CD14-positive monocyte (primary cell): ENCODE results near the gene ZNF771. TPM values are rescaled to one million over a fixed set of nuclear protein-coding genes. Genes with fewer than 3 reads are reported as not detected.

Experiments used
- DNase-seq, 3 donors: peaks; one replicate each; pipeline ENCODE4 v3.0.0-alpha.2; 2011 to 2022
- H2AFZ ChIP-seq: 2 replicates; pipeline ENCODE4 v1.6.0; 2012; ENCODE audit warnings: mild to moderate bottlenecking, low read depth, low read length, inconsistent platforms; ENCODE audit not compliant: insufficient read depth, poor library complexity, severe bottlenecking
- H3K27ac ChIP-seq, 2 donors: 1 replicate in 1 of 2; 2 replicates in 1 of 2; pipeline ENCODE4 v1.5.1; 2012 to 2013; ENCODE audit warnings: low read length in 2 of 2, control low read depth in 1 of 2, inconsistent platforms in 1 of 2, low read depth in 1 of 2, mild to moderate bottlenecking in 1 of 2
- H3K27me3 ChIP-seq, 2 donors: one replicate each; pipeline versions ENCODE4 v1.6.0 to v1.6.1; 2011 to 2013; ENCODE audit warnings: low read length in 2 of 2; ENCODE audit not compliant: control insufficient read depth in 2 of 2, insufficient read depth in 2 of 2
- H3K36me3 ChIP-seq, 2 donors: replicated peaks in 1 of 2; 1 replicate in 1 of 2; 2 replicates in 1 of 2; pipeline versions ENCODE4 v1.5.1 to v1.6.1; 2012 to 2013; ENCODE audit warnings: low read length in 2 of 2, control low read depth in 1 of 2, inconsistent platforms in 1 of 2, mild to moderate bottlenecking in 1 of 2; ENCODE audit not compliant: insufficient read depth in 2 of 2, control insufficient read depth in 1 of 2
- H3K4me1 ChIP-seq, 2 donors: 1 replicate in 1 of 2; 2 replicates in 1 of 2; pipeline versions ENCODE4 v1.5.1 to v1.6.1; 2012 to 2013; ENCODE audit warnings: low read length in 2 of 2, control low read depth in 1 of 2, inconsistent platforms in 1 of 2, mild to moderate bottlenecking in 1 of 2, moderate library complexity in 1 of 2; ENCODE audit not compliant: insufficient read depth in 2 of 2, control insufficient read depth in 1 of 2
- H3K4me2 ChIP-seq: replicated peaks from 2 replicates; pipeline ENCODE3; 2012; ENCODE audit warnings: low read length, moderate library complexity, mild to moderate bottlenecking; ENCODE audit not compliant: poor library complexity, severe bottlenecking; ENCODE audit errors: extremely low read depth
- H3K4me3 ChIP-seq, 3 experiments: fragments of 200-600 bp in 1 of 3; sonication (generic) in 1 of 3; replicated peaks in 1 of 3; 1 replicate in 2 of 3; 2 replicates in 1 of 3; pipeline ENCODE4 v1.5.1; 2011 to 2013; ENCODE audit warnings: low read length in 3 of 3, mild to moderate bottlenecking in 3 of 3, control low read depth in 2 of 3, low read depth in 2 of 3, inconsistent platforms in 1 of 3, moderate library complexity in 1 of 3
- H3K79me2 ChIP-seq: 2 replicates; pipeline ENCODE4 v1.6.0; 2012; ENCODE audit warnings: mild to moderate bottlenecking, control low read depth, inconsistent platforms, low read length, moderate library complexity; ENCODE audit not compliant: insufficient read depth
- H3K9ac ChIP-seq: 2 replicates; pipeline ENCODE4 v1.6.0; 2017; ENCODE audit warnings: low read length, mild to moderate bottlenecking; ENCODE audit not compliant: insufficient read depth, poor library complexity, severe bottlenecking
- H3K9me3 ChIP-seq, 2 donors: replicated peaks in 1 of 2; 1 replicate in 1 of 2; 2 replicates in 1 of 2; pipeline versions ENCODE4 v1.5.1 to v1.6.1; 2012 to 2013; ENCODE audit warnings: low read length in 2 of 2, control low read depth in 1 of 2; ENCODE audit not compliant: control insufficient read depth in 1 of 2, insufficient read depth in 1 of 2
- H4K20me1 ChIP-seq: 2 replicates; pipeline ENCODE4 v1.6.0; 2012; ENCODE audit warnings: mild to moderate bottlenecking, low read length, control low read depth, moderate library complexity; ENCODE audit not compliant: insufficient read depth
- H3K27ac Mint-ChIP-seq, 7 donors: one replicate each; pipeline ENCODE4 v1.8.0; 2020; ENCODE audit warnings: mild to moderate bottlenecking in 7 of 7, mixed read lengths in 7 of 7, moderate library complexity in 6 of 7, inconsistent platforms in 2 of 7
- H3K27me3 Mint-ChIP-seq, 3 donors: one replicate each; pipeline ENCODE4 v1.8.0; 2021 to 2022; ENCODE audit warnings: low read depth in 3 of 3, mild to moderate bottlenecking in 3 of 3, mixed read lengths in 3 of 3, moderate library complexity in 3 of 3, inconsistent platforms in 1 of 3
- H3K36me3 Mint-ChIP-seq, 2 donors: one replicate each; pipeline ENCODE4 v1.8.0; 2020; ENCODE audit warnings: mixed read lengths in 2 of 2, inconsistent platforms in 1 of 2, mild to moderate bottlenecking in 1 of 2
- H3K4me1 Mint-ChIP-seq: one replicate; pipeline ENCODE4 v1.8.0; 2020; ENCODE audit warnings: mild to moderate bottlenecking, mixed read lengths
- H3K4me3 Mint-ChIP-seq, 2 donors: one replicate each; pipeline ENCODE4 v1.8.0; 2020; ENCODE audit warnings: mild to moderate bottlenecking in 2 of 2, mixed read lengths in 2 of 2, moderate library complexity in 1 of 2
- H3K9me3 Mint-ChIP-seq, 7 donors: one replicate each; pipeline ENCODE4 v1.8.0; 2020 to 2022; ENCODE audit warnings: mixed read lengths in 7 of 7, mild to moderate bottlenecking in 6 of 7, moderate library complexity in 6 of 7, inconsistent platforms in 2 of 7
- WGBS: methylation state at CpG from one replicate; pipeline ENCODE4 v1.1.5; 2013; ENCODE audit warnings: missing lambda C conversion rate; ENCODE audit not compliant: insufficient coverage; 5-methylcytosine and 5-hydroxymethylcytosine counted together
- intact Hi-C, 2 donors: fragments of 100-400 bp; cut with micrococcal nuclease; formaldehyde crosslinking; loops; one replicate each; pipeline versions ENCODE4 v1.15.0 to v1.15.1; 2023
- polyA plus RNA-seq, 3 donors: library from polyadenylated mRNA; depleted of rRNA in 1 of 3; unstranded in 2 of 3; stranded (reverse) in 1 of 3; fragments of 300-500 nt in 2 of 3; fragments of >200 nt in 1 of 3; fragmentation: Illumina TruSeq in 2 of 3; gene quantifications; 1 replicate in 2 of 3; 2 replicates in 1 of 3; pipeline ENCODE4 v1.2.3, GENCODE V29; 2012 to 2021
- TF ChIP-seq, protein P1 (sequence below): fragments of 200-600 bp; IDR thresholded peaks from one replicate; pipeline ENCODE4 v1.8.0; 2022; ENCODE audit warnings: antibody characterized with exemption, mild to moderate bottlenecking

ZNF771 gene
- polyA plus RNA-seq, 3 donors: 0.39 to 0.68 (median 0.51) TPM

- Histone ChIP-seq H3K27ac (no peak overlapping the region), H3K9me3 (no peaks in the 10 kb centered on the region), H4K20me1 (no peaks in the 10 kb centered on the region), H3K27me3 (peaks cover 0 to 3% of the 10 kb centered on the region in 2 donors), H3K36me3 (no peaks in the 10 kb centered on the region), H3K4me1 (peaks cover 15 to 23% of the 10 kb centered on the region in 2 donors), H3K9ac (no peak overlapping the region), H3K79me2 (peaks cover 7% of the 10 kb centered on the region), H2AFZ (no peak overlapping the region), H3K4me3 (no peak overlapping the region), H3K4me2 (no peak overlapping the region)
- intact Hi-C loops: no loop called here
- peaks cover 19% of the 10 kb centered on the region for H3K4me1 Mint-ChIP-seq
- TF ChIP-seq, protein P1, sequence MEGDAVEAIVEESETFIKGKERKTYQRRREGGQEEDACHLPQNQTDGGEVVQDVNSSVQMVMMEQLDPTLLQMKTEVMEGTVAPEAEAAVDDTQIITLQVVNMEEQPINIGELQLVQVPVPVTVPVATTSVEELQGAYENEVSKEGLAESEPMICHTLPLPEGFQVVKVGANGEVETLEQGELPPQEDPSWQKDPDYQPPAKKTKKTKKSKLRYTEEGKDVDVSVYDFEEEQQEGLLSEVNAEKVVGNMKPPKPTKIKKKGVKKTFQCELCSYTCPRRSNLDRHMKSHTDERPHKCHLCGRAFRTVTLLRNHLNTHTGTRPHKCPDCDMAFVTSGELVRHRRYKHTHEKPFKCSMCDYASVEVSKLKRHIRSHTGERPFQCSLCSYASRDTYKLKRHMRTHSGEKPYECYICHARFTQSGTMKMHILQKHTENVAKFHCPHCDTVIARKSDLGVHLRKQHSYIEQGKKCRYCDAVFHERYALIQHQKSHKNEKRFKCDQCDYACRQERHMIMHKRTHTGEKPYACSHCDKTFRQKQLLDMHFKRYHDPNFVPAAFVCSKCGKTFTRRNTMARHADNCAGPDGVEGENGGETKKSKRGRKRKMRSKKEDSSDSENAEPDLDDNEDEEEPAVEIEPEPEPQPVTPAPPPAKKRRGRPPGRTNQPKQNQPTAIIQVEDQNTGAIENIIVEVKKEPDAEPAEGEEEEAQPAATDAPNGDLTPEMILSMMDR: no peak
- WGBS: 77% methylated on average over 2 of the region's 2 CpGs
- DNase-seq: no peak
- H3K4me3 Mint-ChIP-seq: peak overlapping the region; percentile 28 to 42
- H3K27me3 Mint-ChIP-seq: peaks cover 10 to 15% (median 13%) of the 10 kb centered on the region in 3 donors
- H3K27ac Mint-ChIP-seq: no peak overlapping the region
- H3K9me3 Mint-ChIP-seq: no peaks in the 10 kb centered on the region
- H3K36me3 Mint-ChIP-seq: no peaks in the 10 kb centered on the region
These were observed 23.9 kb upstream of the ZNF771 start for GRCh38 chr16:30383521-30383920.

DNA sequence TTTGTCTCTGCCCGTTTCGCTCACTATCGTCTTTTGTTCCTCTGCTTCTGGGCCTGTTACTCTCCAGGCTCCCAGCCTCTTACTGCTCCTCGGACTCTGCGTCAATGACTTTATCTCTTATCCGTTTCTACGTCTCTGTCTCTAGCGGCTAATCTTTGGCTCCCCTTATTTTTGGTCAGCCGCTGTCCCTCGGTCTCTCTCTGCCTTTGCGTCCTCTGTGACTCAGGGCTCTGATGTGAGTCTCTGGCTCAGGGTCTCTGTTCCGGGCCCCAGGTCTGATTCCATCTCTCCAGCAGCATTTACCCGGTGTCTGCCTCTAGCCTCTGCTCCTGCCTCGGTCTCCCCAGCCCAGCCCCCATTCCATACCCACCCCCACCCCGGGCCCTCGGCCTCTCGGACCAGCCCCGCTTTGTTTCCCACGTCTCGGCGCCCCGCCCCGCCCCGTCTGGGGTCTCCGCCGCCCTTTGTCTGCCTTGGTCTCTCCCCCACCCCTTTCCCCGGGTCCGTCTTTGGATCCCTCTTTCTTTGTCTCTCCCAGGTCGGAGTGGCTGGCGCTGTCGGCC, 12.7 kb upstream of the ZNF771 start:
- Histone ChIP-seq H3K9ac (peak overlapping the region; percentile 62), H3K4me1 (peaks cover 8 to 16% of the 10 kb centered on the region in 2 donors), H3K79me2 (no peaks in the 10 kb centered on the region), H3K4me3 (peak overlapping the region; percentile 27 to 80 (median 46)), H3K27ac (no peak overlapping the region), H3K9me3 (no peaks in the 10 kb centered on the region), H3K36me3 (no peaks in the 10 kb centered on the region), H4K20me1 (no peaks in the 10 kb centered on the region), H2AFZ (peak overlapping the region; percentile 90), H3K4me2 (peak overlapping the region; percentile 79), H3K27me3 (no peaks in the 10 kb centered on the region)
- Mint-ChIP-seq H3K36me3 (peaks cover 5 to 13% of the 10 kb centered on the region in 2 donors), H3K27ac (peak overlapping the region in 3 of 7 donors; percentile 18 to 68 (median 20)), H3K4me3 (peak overlapping the region; percentile 84 to 91), H3K9me3 (no peaks in the 10 kb centered on the region), H3K4me1 (peaks cover 23% of the 10 kb centered on the region), H3K27me3 (peaks cover 8 to 27% (median 11%) of the 10 kb centered on the region in 3 donors)
- TF ChIP-seq, protein P1: no peak
- DNase-seq: no peak
- intact Hi-C loops: loop anchor here in 1 of 2 donors (2.0 kb wide), 1 partner anchor 14 kb away; no protein-coding TSS in a partner anchor
- WGBS: 31% methylated on average over 25 of the region's 31 CpGs
